Activated CD4-positive, alpha-beta T cell treated with anti-CD3 and anti-CD28 coated beads, Interleukin-2, amount 10 ng/mL, durations not matched to agents 24 days and 14 days (primary cell): ENCODE measurements around the gene BMPR2. TPM values are rescaled to one million over a fixed set of nuclear protein-coding genes. Genes with fewer than 3 reads are reported as not detected.

ENCODE experiments used
- total RNA-seq: library from RNA; stranded (reverse); gene quantifications from 2 replicates; pipeline ENCODE4 v1.2.3, GENCODE V29; 2022

Gene BMPR2
- total RNA-seq, 1 donor from 2014 or later = 6.3 TPM

Other genes starting within 250 kb of the BMPR2 start
- 121 and 127 TPM in 2 replicates for gene SUMO1, start 137.7 kb upstream of the BMPR2 start, total RNA-seq
- 221 and 228 TPM in 2 replicates for gene NOP58, start 110.6 kb upstream of the BMPR2 start, total RNA-seq